ENCODE measurements around the gene UNC119B. TPM values are rescaled to one million over a fixed set of nuclear protein-coding genes. Genes with fewer than 3 reads are reported as not detected.

UNC119B gene
- total RNA-seq, 1 donor from 2014 or later: 11.5 TPM

- H3K9me3 ChIP-seq (replicated peaks): no peaks in the 10 kb centered on the region
- no peak for DNase-seq
- no peaks in the 10 kb centered on the region for H3K36me3 ChIP-seq
- intact Hi-C loops (cut with micrococcal nuclease): no loop called here
- no peak overlapping the region for H3K27ac ChIP-seq (replicated peaks)
- H3K27me3 ChIP-seq (ENCODE audit: low read depth): no peaks in the 10 kb centered on the region
- H3K4me3 ChIP-seq: no peak overlapping the region
- no peaks in the 10 kb centered on the region for H3K4me1 ChIP-seq
- no peak for TF ChIP-seq CTCF (IDR thresholded peaks at IDR 0.05; ENCODE audit: borderline replicate concordance)
These were observed 41.1 kb downstream of the UNC119B start for GRCh38 chr12:120751389-120751788.

GRCh38 chr12:120754792-120755191, 44.5 kb downstream of the UNC119B start:
- Histone ChIP-seq H3K36me3 (no peaks in the 10 kb centered on the region), H3K9me3 (replicated peaks) (no peaks in the 10 kb centered on the region), H3K27ac (replicated peaks) (no peak overlapping the region), H3K4me1 (no peaks in the 10 kb centered on the region), H3K27me3 (ENCODE audit: low read depth) (no peaks in the 10 kb centered on the region), H3K4me3 (no peak overlapping the region)
- no peak for TF ChIP-seq CTCF (IDR thresholded peaks at IDR 0.05; ENCODE audit: borderline replicate concordance)
- DNase-seq: no peak
- intact Hi-C loops (cut with micrococcal nuclease): no loop called here

GRCh38 chr12:120755269-120755668, 45.0 kb downstream of the UNC119B start:
- TF ChIP-seq CTCF (IDR thresholded peaks at IDR 0.05; ENCODE audit: borderline replicate concordance): no peak
- H3K27me3 ChIP-seq (ENCODE audit: low read depth): no peaks in the 10 kb centered on the region
- H3K4me3 ChIP-seq: no peak overlapping the region
- no peaks in the 10 kb centered on the region for H3K36me3 ChIP-seq
- no peak overlapping the region for H3K27ac ChIP-seq (replicated peaks)
- no peak for DNase-seq
- intact Hi-C loops (cut with micrococcal nuclease): no loop called here
- no peaks in the 10 kb centered on the region for H3K9me3 ChIP-seq (replicated peaks)
- peaks cover under 1% of the 10 kb centered on the region for H3K4me1 ChIP-seq

- no peak for DNase-seq
- Histone ChIP-seq H3K9me3 (replicated peaks) (no peaks in the 10 kb centered on the region), H3K27me3 (ENCODE audit: low read depth) (no peaks in the 10 kb centered on the region), H3K36me3 (peaks cover 7% of the 10 kb centered on the region), H3K4me1 (peaks cover 20% of the 10 kb centered on the region), H3K27ac (replicated peaks) (no peak overlapping the region), H3K4me3 (no peak overlapping the region)
- no peak for TF ChIP-seq CTCF (IDR thresholded peaks at IDR 0.05; ENCODE audit: borderline replicate concordance)
- intact Hi-C loops (cut with micrococcal nuclease): no loop called here
These were observed 47.0 kb downstream of the UNC119B start for GRCh38 chr12:120757226-120757742.

GRCh38 chr12:120757949-120758348, 47.7 kb downstream of the UNC119B start:
- intact Hi-C loops (cut with micrococcal nuclease): no loop called here
- no peak for DNase-seq

More at GRCh38 chr12:120757949-120758348, 47.7 kb downstream of the UNC119B start:
- H3K27me3 ChIP-seq (ENCODE audit: low read depth): no peaks in the 10 kb centered on the region
- H3K27ac ChIP-seq (replicated peaks): no peak overlapping the region
- no peak for TF ChIP-seq CTCF (IDR thresholded peaks at IDR 0.05; ENCODE audit: borderline replicate concordance)
- no peaks in the 10 kb centered on the region for H3K9me3 ChIP-seq (replicated peaks)
- H3K4me3 ChIP-seq: no peak overlapping the region
- peaks cover 23% of the 10 kb centered on the region for H3K4me1 ChIP-seq
- peaks cover 11% of the 10 kb centered on the region for H3K36me3 ChIP-seq
